HepG2 (cell line): ENCODE results near the gene PLAGL2. TPM values are rescaled to one million over a fixed set of nuclear protein-coding genes. Genes with fewer than 3 reads are reported as not detected.
A peak's percentile ranks its signal among the peaks of the same experiment; 100 is the strongest.

ENCODE experiments used
- ATAC-seq: fragments of 200-7000 bp; cut with Tn5 transposase; 3 replicates; pipeline ENCODE4 v1.9.1; 2020; ENCODE audit warnings: mild to moderate bottlenecking, moderate library complexity
- BruUV-seq: library from RNA; stranded (reverse); fragments of 400-500 nt; replicated peaks from 2 replicates; lab custom pipeline; 2021; lab: Mats Ljungman, UMichigan
- CTCF ChIA-PET: fragments of 300-600 bp; formaldehyde crosslinking; extraction: SDS; loops from one replicate; lab custom pipeline; 2021; ENCODE audit warnings: low total read pairs, inconsistent platforms, low intra/inter-chr PET ratio; lab: Yijun Ruan, JAX
- POLR2A ChIA-PET: fragments of 350-600 bp; sonication (Branson Sonifier 250); formaldehyde crosslinking; loops from one replicate; lab custom pipeline; 2020; ENCODE audit warnings: antibody characterized with exemption, inconsistent platforms; lab: Yijun Ruan, JAX
- DNase-seq: peaks from one replicate; pipeline ENCODE4 v3.0.0-alpha.2; 2015; ENCODE audit warnings: low spot score
- FAIRE-seq: peaks from 3 replicates; lab custom pipeline; 2011; peaks lifted over from hg19 to GRCh38; lab: Jason Lieb, UNC
- H2AFZ ChIP-seq: one replicate; pipeline ENCODE4 v1.6.1; 2011; ENCODE audit warnings: low read length, inconsistent platforms
- H3K27ac ChIP-seq: fragments of 300-600 bp; 3 replicates; pipeline ENCODE4 v1.8.0; 2011; ENCODE audit warnings: mixed run types, mild to moderate bottlenecking, mixed read lengths, low read length, inconsistent platforms; ENCODE audit not compliant: insufficient read depth; ENCODE audit errors: extremely low read length
- H3K27me3 ChIP-seq, 2 experiments: fragments of 200-600 bp in 1 of 2; 2 replicates in 1 of 2; 3 replicates in 1 of 2; pipeline versions ENCODE4 v1.6.0 to v1.8.0; 2011; ENCODE audit warnings: low read length in 2 of 2, mild to moderate bottlenecking in 2 of 2, moderate library complexity in 2 of 2, inconsistent platforms in 1 of 2; ENCODE audit not compliant: insufficient read depth in 2 of 2, control insufficient read depth in 1 of 2
- H3K36me3 ChIP-seq, 2 experiments: fragments of 200-600 bp in 1 of 2; replicated peaks in 1 of 2; 2 replicates in 1 of 2; 3 replicates in 1 of 2; pipeline versions ENCODE4 v1.5.1 to v1.8.0; 2011; ENCODE audit warnings: low read length in 2 of 2, inconsistent platforms in 1 of 2; ENCODE audit not compliant: insufficient read depth in 2 of 2, control insufficient read depth in 1 of 2
- H3K4me1 ChIP-seq: 2 replicates; pipeline ENCODE4 v1.5.1; 2012; ENCODE audit warnings: low read length, inconsistent platforms; ENCODE audit not compliant: insufficient read depth
- H3K4me2 ChIP-seq: 2 replicates; pipeline ENCODE4 v1.6.0; 2011; ENCODE audit warnings: low read depth, low read length, inconsistent platforms
- H3K4me3 ChIP-seq, 3 experiments: fragments of 200-600 bp in 1 of 3; sonication (generic), shearing (Covaris generic) in 1 of 3; replicated peaks in 1 of 3; 2 replicates each; pipeline ENCODE4 v1.5.1; 2011 to 2016; ENCODE audit warnings: low read length in 3 of 3, inconsistent platforms in 2 of 3, low read depth in 2 of 3, mild to moderate bottlenecking in 2 of 3, control low read depth in 1 of 3, mixed read lengths in 1 of 3; ENCODE audit not compliant: insufficient read depth in 1 of 3
- H3K79me2 ChIP-seq: one replicate; pipeline ENCODE4 v1.6.1; 2011; ENCODE audit warnings: low read length, inconsistent platforms; ENCODE audit not compliant: insufficient read depth
- H3K9ac ChIP-seq: 2 replicates; pipeline ENCODE4 v1.6.0; 2011; ENCODE audit warnings: mild to moderate bottlenecking, low read depth, low read length, inconsistent platforms; ENCODE audit not compliant: insufficient read depth
- H3K9me3 ChIP-seq: 2 replicates; pipeline ENCODE4 v1.5.1; 2012; ENCODE audit warnings: mild to moderate bottlenecking, low read length
- H4K20me1 ChIP-seq: 2 replicates; pipeline ENCODE4 v1.6.0; 2011; ENCODE audit warnings: inconsistent platforms, mild to moderate bottlenecking, low read length, moderate library complexity; ENCODE audit not compliant: insufficient read depth
- EED ChIP-seq: sonication (generic); formaldehyde crosslinking; IDR thresholded peaks from 2 replicates; pipeline ENCODE4 v1.5.0; 2020; ENCODE audit warnings: mild to moderate bottlenecking, missing genetic modification reagents
- RCOR2 ChIP-seq: IDR thresholded peaks from 2 replicates; pipeline ENCODE4 v1.6.1; 2016; ENCODE audit warnings: missing biosample characterization, missing genetic modification reagents
- ZBTB39 ChIP-seq: sonication (generic); formaldehyde crosslinking; IDR thresholded peaks from 2 replicates; pipeline ENCODE4 v1.5.0; 2020; ENCODE audit warnings: missing genetic modification reagents
- ZNF572 ChIP-seq: sonication (generic); formaldehyde crosslinking; IDR thresholded peaks from 2 replicates; pipeline ENCODE4 v1.5.1; 2020; ENCODE audit warnings: mild to moderate bottlenecking, missing genetic modification reagents
- ZNF652 ChIP-seq: IDR thresholded peaks from 2 replicates; pipeline ENCODE4 v1.6.1; 2016; ENCODE audit warnings: low read depth, borderline replicate concordance
- ZNF788 ChIP-seq: sonication (generic); formaldehyde crosslinking; IDR thresholded peaks from 2 replicates; pipeline ENCODE4 v1.5.0; 2020; ENCODE audit warnings: mild to moderate bottlenecking, missing genetic modification reagents, borderline replicate concordance
- ZSCAN31 ChIP-seq: sonication (generic); formaldehyde crosslinking; IDR thresholded peaks from 2 replicates; pipeline ENCODE4 v1.5.0; 2020; ENCODE audit warnings: low read depth, mild to moderate bottlenecking, missing genetic modification reagents
- WGBS: methylation state at CpG from one replicate; pipeline ENCODE4 v1.1.6; 2017; ENCODE audit warnings: low lambda C conversion rate; 5-methylcytosine and 5-hydroxymethylcytosine counted together
- in situ Hi-C: cut with HindIII; loops from 2 replicates; pipeline ENCODE4 v1.10.0; 2017; ENCODE audit warnings: low pct_unique_long_range_greater_than_20kb; ENCODE audit not compliant: extremely low pct_ligation_motif_present
- intact Hi-C: fragments of 100-400 bp; cut with micrococcal nuclease; formaldehyde crosslinking; loops from one replicate; pipeline ENCODE4 v1.10.0; 2022; ENCODE audit not compliant: unreplicated experiment
- polyA plus RNA-seq, 8 experiments: library from polyadenylated mRNA; depleted of rRNA in 3 of 8; stranded (reverse) in 7 of 8; unstranded in 1 of 8; fragments of >200 nt; fragmentation: Illumina TruSeq in 4 of 8; extraction: Trizol in 4 of 8; gene quantifications; 2 replicates each; pipeline versions ENCODE4 v1.2.1 to v1.2.3, GENCODE V29; 2011 to 2016; ENCODE audit warnings: low read depth in 4 of 8, missing spikeins in 1 of 8, mixed read lengths in 1 of 8; ENCODE audit not compliant: insufficient read depth in 1 of 8
- total RNA-seq, 5 experiments: library from RNA; depleted of rRNA; stranded (reverse); fragments of >200 nt; fragmentation: Illumina TruSeq; extraction: Trizol; gene quantifications; 2 replicates each; pipeline ENCODE4 v1.2.3, GENCODE V29; 2016; ENCODE audit warnings: low read depth in 1 of 5

The PLAGL2 gene
- total and polyA plus RNA-seq, 2 of the 13 experiments (the other 11 are each of a cell fraction or from before 2014, with no cell fraction given): 15.2 to 15.3 TPM

GRCh38 chr20:32183947-32184635 lies 23.5 kb downstream of the PLAGL2 start:
- Histone ChIP-seq H4K20me1 (no peaks in the 10 kb centered on the region), H3K36me3 (no peaks in the 10 kb centered on the region), H3K9me3 (no peaks in the 10 kb centered on the region), H3K4me2 (no peak overlapping the region), H2AFZ (no peak overlapping the region), H3K27me3 (no peaks in the 10 kb centered on the region), H3K4me1 (peaks cover 25% of the 10 kb centered on the region), H3K9ac (no peak overlapping the region), H3K79me2 (no peaks in the 10 kb centered on the region), H3K27ac (no peak overlapping the region), H3K4me3 (no peak overlapping the region)
- ATAC-seq (no peak), DNase-seq (no peak), FAIRE-seq (no peak)
- no TSS peak for BruUV-seq
- intact Hi-C loops: no loop called here
- 85% methylated on average over 4 of the region's 4 CpGs for WGBS
- POLR2A ChIA-PET: interaction anchor here (0.9 kb wide), 1 partner anchor 60 kb away, joined by 4 read pairs; no protein-coding TSS in a partner anchor
- in situ Hi-C loops: no loop called here
- CTCF ChIA-PET: no interaction called here
- TF ChIP-seq ZNF652 (CRISPR knock-in tag): no peak
- TF ChIP-seq RCOR2 (CRISPR knock-in tag): no peak
- TF ChIP-seq ZSCAN31: 0 out of 2 replicates have a peak, but pooled peaks have one; percentile 26
- TF ChIP-seq ZNF572 (CRISPR knock-in tag): 0 out of 2 replicates have a peak, but pooled peaks have one; percentile 38
- 0 out of 2 replicates have a peak, but pooled peaks have one; percentile 29 for TF ChIP-seq ZBTB39 (CRISPR knock-in tag)
- TF ChIP-seq ZNF788 (CRISPR knock-in tag): 0 out of 2 replicates have a peak, but pooled peaks have one; percentile 21
- 0 out of 2 replicates have a peak, but pooled peaks have one; percentile 67 for TF ChIP-seq EED (CRISPR knock-in tag)
